Dedifferentiated amniotic fluid mesenchymal stem cell (primary cell): ENCODE results near the gene NAV1.
A peak's percentile ranks its signal among the peaks of the same experiment; 100 is the strongest.
"Not testable (repeated sequence)": the region's sequence is repeated elsewhere in the genome, so short reads cannot be mapped to it uniquely, and the experiment has no call there.

Experiments used
- DNase-seq: peaks from one replicate; pipeline ENCODE4 v3.0.0-alpha.2; 2016; ENCODE audit errors: extremely low spot score

Gene NAV1

GRCh38 chr1:201504179-201504631 is 34.7 kb upstream of the NAV1 start:
- no peak for DNase-seq

GRCh38 chr1:201504799-201505502 is 34.0 kb upstream of the NAV1 start:
- DNase-seq = no peak

- DNase-seq = no peak
These were observed 33.4 kb upstream of the NAV1 start for GRCh38 chr1:201505503-201505890.

GRCh38 chr1:201506092-201506491 is 32.8 kb upstream of the NAV1 start:
- no peak for DNase-seq

- peak; percentile 67 for DNase-seq
These were observed 32.2 kb upstream of the NAV1 start, which contains the start of gene CSRP1 for GRCh38 chr1:201506557-201507359. TSS of gene CSRP1 (minus strand) at chr1:201507123. CDS start at chr1:201496303, 10,820 bp downstream.

- no peak for DNase-seq
These were observed 31.6 kb upstream of the NAV1 start for GRCh38 chr1:201507360-201507675.

- DNase-seq = no peak
These were observed 30.1 kb upstream of the NAV1 start for GRCh38 chr1:201508809-201509208.

- no peak for DNase-seq
These were observed 29.1 kb upstream of the NAV1 start for GRCh38 chr1:201509601-201510374.

GRCh38 chr1:201510734-201511133 is 28.2 kb upstream of the NAV1 start:
- no peak for DNase-seq

GRCh38 chr1:201511396-201511940 is 27.5 kb upstream of the NAV1 start:
- DNase-seq = no peak

- DNase-seq = no peak
These were observed 26.9 kb upstream of the NAV1 start for GRCh38 chr1:201511941-201512539.

GRCh38 chr1:201513498-201514243 is 25.3 kb upstream of the NAV1 start:
- DNase-seq = no peak

- DNase-seq = no peak
These were observed 24.5 kb upstream of the NAV1 start for GRCh38 chr1:201514466-201514865.

GRCh38 chr1:201515062-201515750 is 23.7 kb upstream of the NAV1 start:
- DNase-seq = no peak

- DNase-seq = no peak
These were observed 23.0 kb upstream of the NAV1 start for GRCh38 chr1:201515895-201516294.

GRCh38 chr1:201516511-201517127 is 22.3 kb upstream of the NAV1 start:
- no peak for DNase-seq

GRCh38 chr1:201517631-201518030 is 21.3 kb upstream of the NAV1 start:
- DNase-seq = no peak

GRCh38 chr1:201518071-201518470 is 20.9 kb upstream of the NAV1 start:
- no peak for DNase-seq

GRCh38 chr1:201520046-201520575 is 18.8 kb upstream of the NAV1 start:
- not testable (repeated sequence) for DNase-seq
